K562 (cell line): ENCODE measurements around the gene DAGLA. TPM values are rescaled to one million over a fixed set of nuclear protein-coding genes. Genes with fewer than 3 reads are reported as not detected.

Source experiments
- ELF1 ChIP-seq: fragments of 200-800 bp; sonication (Bioruptor generic); IDR thresholded peaks from 2 replicates; pipeline ENCODE4 v1.6.1; 2016; ENCODE audit warnings: missing genetic modification characterization, missing compliant biosample characterization
- ESRRB ChIP-seq: fragments of 250-450 bp; sonication (Bioruptor Pico); IDR thresholded peaks from 2 replicates; pipeline ENCODE4 v1.5.0; 2020; ENCODE audit warnings: mild to moderate bottlenecking, moderate library complexity, borderline replicate concordance
- ETV5 ChIP-seq: sonication (generic); formaldehyde crosslinking; IDR thresholded peaks from 2 replicates; pipeline ENCODE4 v1.4.0; 2020; ENCODE audit warnings: low read depth, mild to moderate bottlenecking, missing genetic modification reagents
- ETV6 ChIP-seq, 3 experiments: fragments of 150-350 bp in 1 of 3; sonication (generic) in 1 of 3; formaldehyde crosslinking in 1 of 3; IDR thresholded peaks; 2 replicates each; pipeline versions ENCODE4 v1.6.1 to v1.8.0; 2014 to 2022; ENCODE audit warnings: borderline replicate concordance in 2 of 3, low read depth in 2 of 3, antibody characterized with exemption in 1 of 3, low read length in 1 of 3, mild to moderate bottlenecking in 1 of 3, missing genetic modification reagents in 1 of 3
- FOXM1 ChIP-seq, 2 experiments: fragments of 450-650 bp in 1 of 2; sonication (generic) in 1 of 2; formaldehyde crosslinking in 1 of 2; IDR thresholded peaks; 2 replicates each; pipeline versions ENCODE4 v1.6.1 to v1.9.0; 2017 to 2022; ENCODE audit warnings: low read depth in 2 of 2, mild to moderate bottlenecking in 2 of 2, missing genetic modification reagents in 1 of 2, moderate library complexity in 1 of 2
- GTF2F1 ChIP-seq: IDR thresholded peaks from 2 replicates; pipeline ENCODE4 v1.6.1; 2011; ENCODE audit warnings: low read depth, low read length, improper control_type of control experiment
- PYGO2 ChIP-seq: fragments of 450-650 bp; IDR thresholded peaks from 2 replicates; pipeline ENCODE4 v1.6.1; 2016; ENCODE audit warnings: mild to moderate bottlenecking, missing genetic modification characterization, moderate library complexity, missing compliant biosample characterization
- YY1 ChIP-seq, 3 experiments: IDR thresholded peaks; 2 replicates each; pipeline ENCODE4 v1.6.1; 2011; ENCODE audit warnings: low read length in 2 of 3, mild to moderate bottlenecking in 2 of 3, moderate library complexity in 2 of 3, borderline replicate concordance in 1 of 3, control low read depth in 1 of 3, low read depth in 1 of 3; ENCODE audit not compliant: insufficient read depth in 3 of 3, insufficient replicate concordance in 2 of 3, control insufficient read depth in 1 of 3, insufficient read length in 1 of 3; ENCODE audit errors: extremely low read depth in 1 of 3
- ZNF124 ChIP-seq: sonication (generic); formaldehyde crosslinking; IDR thresholded peaks from 2 replicates; pipeline ENCODE4 v1.8.1; 2022; ENCODE audit warnings: missing genetic modification reagents
- polyA plus RNA-seq, 8 experiments: library from polyadenylated mRNA; depleted of rRNA in 4 of 8; stranded (reverse) in 5 of 8; unstranded in 3 of 8; fragments of >200 nt; fragmentation: Nextera tagmentation in 2 of 8; fragmentation: Illumina TruSeq in 1 of 8; extraction: Ambion mirVana in 2 of 8; extraction: Trizol in 1 of 8; gene quantifications; 2 replicates each; pipeline versions ENCODE4 v1.2.1 to v1.2.3, GENCODE V29; 2011 to 2014; ENCODE audit warnings: inconsistent platforms in 1 of 8, missing spikeins in 1 of 8
- total RNA-seq, 7 experiments: library from RNA; depleted of rRNA in 6 of 7; stranded (reverse); fragments of >200 nt in 6 of 7; fragmentation: Illumina TruSeq in 2 of 7; extraction: Trizol in 2 of 7; gene quantifications; 2 replicates each; pipeline versions ENCODE4 v1.2.1 to v1.2.3, GENCODE V29; 2011 to 2021; ENCODE audit warnings: low replicate concordance in 1 of 7
- TF ChIP-seq, protein P1 (sequence below): fragments of 250-450 bp; sonication (Bioruptor Pico); IDR thresholded peaks from 2 replicates; pipeline ENCODE4 v1.9.0; 2021; ENCODE audit warnings: mild to moderate bottlenecking, inconsistent platforms
- TF ChIP-seq, protein P2 (sequence below): fragments of 450-650 bp; IDR thresholded peaks from 2 replicates; pipeline ENCODE4 v1.7.1; 2018; ENCODE audit warnings: mild to moderate bottlenecking, low read depth; ENCODE audit not compliant: partially characterized antibody
- TF ChIP-seq, protein P3 (sequence below): fragments of 450-650 bp; conservative IDR thresholded peaks from 2 replicates; pipeline ENCODE4 v1.6.1; 2016; ENCODE audit warnings: missing genetic modification characterization, low read depth, mild to moderate bottlenecking, missing compliant biosample characterization, moderate library complexity
- TF ChIP-seq, protein P4 (sequence below), 2 experiments: fragments of 450-650 bp; IDR thresholded peaks; 2 replicates each; pipeline ENCODE4 v1.6.1; 2016

Gene DAGLA
- total and polyA plus RNA-seq, 9 of the 15 experiments (the other 6 are each of a cell fraction or from before 2014, with no cell fraction given) = 0.03 to 0.16 (median 0.04) TPM; not detected in 4

DNA sequence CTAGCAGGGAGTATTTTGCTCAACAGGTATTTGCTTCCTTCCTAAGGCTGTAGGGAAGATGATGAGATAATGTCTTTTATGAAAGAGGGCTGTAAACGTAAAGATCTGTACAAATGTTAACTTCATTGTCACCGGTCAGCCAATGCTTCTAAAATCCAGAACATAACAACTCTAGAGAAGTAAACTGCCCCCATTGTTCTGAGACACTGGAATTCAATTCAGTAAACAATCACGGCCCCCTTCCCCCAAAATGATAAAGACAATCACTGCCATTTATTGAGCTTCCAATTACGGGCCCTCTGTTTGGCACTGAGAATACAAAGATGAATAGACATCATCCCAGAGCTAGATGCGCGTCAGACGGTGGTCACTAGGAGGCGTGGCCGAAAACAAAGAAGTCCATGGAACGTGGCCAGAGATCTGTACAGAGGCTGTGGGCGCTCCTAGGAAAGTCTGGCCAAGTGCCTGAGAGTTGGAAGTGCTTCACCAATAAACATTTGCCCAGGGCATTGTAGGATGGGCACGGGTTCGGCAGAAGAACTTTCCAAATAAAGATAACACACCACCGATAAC lies 111.6 kb downstream of the DAGLA start (continued):
- TF ChIP-seq ETV6 (IDR thresholded peaks at IDR 0.05; ENCODE audit: borderline replicate concordance in 1 of 2, low read depth in 2 of 2, low read length in 1 of 2) (no peak), ETV6 (CRISPR knock-in tag; IDR thresholded peaks at IDR 0.05; ENCODE audit: borderline replicate concordance) (no peak), FOXM1 (IDR thresholded peaks at IDR 0.05; ENCODE audit: low read depth) (no peak), FOXM1 (CRISPR knock-in tag; IDR thresholded peaks at IDR 0.05; ENCODE audit: low read depth) (no peak), ETV5 (CRISPR knock-in tag) (no peak), PYGO2 (tag) (no peak), ZNF124 (CRISPR knock-in tag) (no peak), ELF1 (no peak), GTF2F1 (0 out of 2 replicates have a peak, but pooled peaks have one; percentile 34), YY1 (IDR thresholded peaks at IDR 0.05; ENCODE audit: borderline replicate concordance in 1 of 3, control insufficient read depth in 1 of 3, extremely low read depth in 1 of 3, insufficient read depth in 3 of 3, insufficient read length in 1 of 3, insufficient replicate concordance in 2 of 3, low read depth in 1 of 3, low read length in 2 of 3) (no peak), ESRRB (CRISPR knock-in tag) (no peak)
- TF ChIP-seq, protein P1, sequence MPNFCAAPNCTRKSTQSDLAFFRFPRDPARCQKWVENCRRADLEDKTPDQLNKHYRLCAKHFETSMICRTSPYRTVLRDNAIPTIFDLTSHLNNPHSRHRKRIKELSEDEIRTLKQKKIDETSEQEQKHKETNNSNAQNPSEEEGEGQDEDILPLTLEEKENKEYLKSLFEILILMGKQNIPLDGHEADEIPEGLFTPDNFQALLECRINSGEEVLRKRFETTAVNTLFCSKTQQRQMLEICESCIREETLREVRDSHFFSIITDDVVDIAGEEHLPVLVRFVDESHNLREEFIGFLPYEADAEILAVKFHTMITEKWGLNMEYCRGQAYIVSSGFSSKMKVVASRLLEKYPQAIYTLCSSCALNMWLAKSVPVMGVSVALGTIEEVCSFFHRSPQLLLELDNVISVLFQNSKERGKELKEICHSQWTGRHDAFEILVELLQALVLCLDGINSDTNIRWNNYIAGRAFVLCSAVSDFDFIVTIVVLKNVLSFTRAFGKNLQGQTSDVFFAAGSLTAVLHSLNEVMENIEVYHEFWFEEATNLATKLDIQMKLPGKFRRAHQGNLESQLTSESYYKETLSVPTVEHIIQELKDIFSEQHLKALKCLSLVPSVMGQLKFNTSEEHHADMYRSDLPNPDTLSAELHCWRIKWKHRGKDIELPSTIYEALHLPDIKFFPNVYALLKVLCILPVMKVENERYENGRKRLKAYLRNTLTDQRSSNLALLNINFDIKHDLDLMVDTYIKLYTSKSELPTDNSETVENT (CRISPR knock-in tag) = no peak
- TF ChIP-seq, protein P2, sequence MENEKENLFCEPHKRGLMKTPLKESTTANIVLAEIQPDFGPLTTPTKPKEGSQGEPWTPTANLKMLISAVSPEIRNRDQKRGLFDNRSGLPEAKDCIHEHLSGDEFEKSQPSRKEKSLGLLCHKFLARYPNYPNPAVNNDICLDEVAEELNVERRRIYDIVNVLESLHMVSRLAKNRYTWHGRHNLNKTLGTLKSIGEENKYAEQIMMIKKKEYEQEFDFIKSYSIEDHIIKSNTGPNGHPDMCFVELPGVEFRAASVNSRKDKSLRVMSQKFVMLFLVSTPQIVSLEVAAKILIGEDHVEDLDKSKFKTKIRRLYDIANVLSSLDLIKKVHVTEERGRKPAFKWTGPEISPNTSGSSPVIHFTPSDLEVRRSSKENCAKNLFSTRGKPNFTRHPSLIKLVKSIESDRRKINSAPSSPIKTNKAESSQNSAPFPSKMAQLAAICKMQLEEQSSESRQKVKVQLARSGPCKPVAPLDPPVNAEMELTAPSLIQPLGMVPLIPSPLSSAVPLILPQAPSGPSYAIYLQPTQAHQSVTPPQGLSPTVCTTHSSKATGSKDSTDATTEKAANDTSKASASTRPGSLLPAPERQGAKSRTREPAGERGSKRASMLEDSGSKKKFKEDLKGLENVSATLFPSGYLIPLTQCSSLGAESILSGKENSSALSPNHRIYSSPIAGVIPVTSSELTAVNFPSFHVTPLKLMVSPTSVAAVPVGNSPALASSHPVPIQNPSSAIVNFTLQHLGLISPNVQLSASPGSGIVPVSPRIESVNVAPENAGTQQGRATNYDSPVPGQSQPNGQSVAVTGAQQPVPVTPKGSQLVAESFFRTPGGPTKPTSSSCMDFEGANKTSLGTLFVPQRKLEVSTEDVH = no peak
- TF ChIP-seq, protein P3, sequence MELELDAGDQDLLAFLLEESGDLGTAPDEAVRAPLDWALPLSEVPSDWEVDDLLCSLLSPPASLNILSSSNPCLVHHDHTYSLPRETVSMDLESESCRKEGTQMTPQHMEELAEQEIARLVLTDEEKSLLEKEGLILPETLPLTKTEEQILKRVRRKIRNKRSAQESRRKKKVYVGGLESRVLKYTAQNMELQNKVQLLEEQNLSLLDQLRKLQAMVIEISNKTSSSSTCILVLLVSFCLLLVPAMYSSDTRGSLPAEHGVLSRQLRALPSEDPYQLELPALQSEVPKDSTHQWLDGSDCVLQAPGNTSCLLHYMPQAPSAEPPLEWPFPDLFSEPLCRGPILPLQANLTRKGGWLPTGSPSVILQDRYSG (tag) = no peak
- TF ChIP-seq, protein P4, sequence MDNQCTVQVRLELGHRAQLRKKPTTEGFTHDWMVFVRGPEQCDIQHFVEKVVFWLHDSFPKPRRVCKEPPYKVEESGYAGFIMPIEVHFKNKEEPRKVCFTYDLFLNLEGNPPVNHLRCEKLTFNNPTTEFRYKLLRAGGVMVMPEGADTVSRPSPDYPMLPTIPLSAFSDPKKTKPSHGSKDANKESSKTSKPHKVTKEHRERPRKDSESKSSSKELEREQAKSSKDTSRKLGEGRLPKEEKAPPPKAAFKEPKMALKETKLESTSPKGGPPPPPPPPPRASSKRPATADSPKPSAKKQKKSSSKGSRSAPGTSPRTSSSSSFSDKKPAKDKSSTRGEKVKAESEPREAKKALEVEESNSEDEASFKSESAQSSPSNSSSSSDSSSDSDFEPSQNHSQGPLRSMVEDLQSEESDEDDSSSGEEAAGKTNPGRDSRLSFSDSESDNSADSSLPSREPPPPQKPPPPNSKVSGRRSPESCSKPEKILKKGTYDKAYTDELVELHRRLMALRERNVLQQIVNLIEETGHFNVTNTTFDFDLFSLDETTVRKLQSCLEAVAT (IDR thresholded peaks at IDR 0.05) = peak; percentile 19 to 57; a peak in 1 of 4 replicates
